Measurements from ENCODE around the gene DUSP9. TPM values are rescaled to one million over a fixed set of nuclear protein-coding genes. Genes with fewer than 3 reads are reported as not detected.
A peak's percentile ranks its signal among the peaks of the same experiment; 100 is the strongest.

Gene DUSP9
- total RNA-seq, 1 experiment from 2014 or later: 14.2 TPM

DNA sequence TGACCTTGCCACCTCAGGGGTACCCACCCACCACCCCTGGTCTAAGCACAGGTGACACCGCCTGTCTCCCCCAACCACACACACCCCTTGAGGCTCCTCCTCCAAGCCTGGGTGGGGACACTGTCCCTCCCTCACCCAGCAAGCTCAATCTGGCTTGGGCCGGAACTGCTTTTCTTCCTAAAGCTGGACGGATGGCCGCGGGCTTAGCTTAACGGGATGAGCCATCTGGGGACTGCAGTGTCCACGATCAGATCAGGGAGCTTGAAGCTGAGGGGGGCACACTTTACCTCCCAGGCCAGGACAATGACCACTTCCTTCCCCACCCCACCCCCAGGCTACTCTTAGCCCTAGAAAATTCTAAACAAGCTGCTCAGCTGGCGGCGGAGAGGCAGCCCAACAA, 39.7 kb downstream of the DUSP9 start:
- BruUV-seq (replicated peaks): no TSS peak
- TF ChIP-seq TCF7L2 (IDR thresholded peaks at IDR 0.05; ENCODE audit: borderline replicate concordance, extremely low read depth, insufficient read depth, insufficient read length) (no peak), CEBPB (IDR thresholded peaks at IDR 0.05; ENCODE audit: low read depth) (no peak), EZH2 (IDR thresholded peaks at IDR 0.05) (no peak), YY1 (IDR thresholded peaks at IDR 0.05; ENCODE audit: extremely low read depth, insufficient replicate concordance, low read depth, low read length) (no peak), POLR2AphosphoS5 (IDR thresholded peaks at IDR 0.05; ENCODE audit: low read depth, low read length) (no peak), ZNF274 (IDR thresholded peaks at IDR 0.05; ENCODE audit: low read depth, low read length) (no peak), FOSL1 (IDR thresholded peaks at IDR 0.05; ENCODE audit: low read depth) (no peak), RAD21 (IDR thresholded peaks at IDR 0.05; ENCODE audit: low read depth) (no peak)
- TF ChIP-seq, protein P1, sequence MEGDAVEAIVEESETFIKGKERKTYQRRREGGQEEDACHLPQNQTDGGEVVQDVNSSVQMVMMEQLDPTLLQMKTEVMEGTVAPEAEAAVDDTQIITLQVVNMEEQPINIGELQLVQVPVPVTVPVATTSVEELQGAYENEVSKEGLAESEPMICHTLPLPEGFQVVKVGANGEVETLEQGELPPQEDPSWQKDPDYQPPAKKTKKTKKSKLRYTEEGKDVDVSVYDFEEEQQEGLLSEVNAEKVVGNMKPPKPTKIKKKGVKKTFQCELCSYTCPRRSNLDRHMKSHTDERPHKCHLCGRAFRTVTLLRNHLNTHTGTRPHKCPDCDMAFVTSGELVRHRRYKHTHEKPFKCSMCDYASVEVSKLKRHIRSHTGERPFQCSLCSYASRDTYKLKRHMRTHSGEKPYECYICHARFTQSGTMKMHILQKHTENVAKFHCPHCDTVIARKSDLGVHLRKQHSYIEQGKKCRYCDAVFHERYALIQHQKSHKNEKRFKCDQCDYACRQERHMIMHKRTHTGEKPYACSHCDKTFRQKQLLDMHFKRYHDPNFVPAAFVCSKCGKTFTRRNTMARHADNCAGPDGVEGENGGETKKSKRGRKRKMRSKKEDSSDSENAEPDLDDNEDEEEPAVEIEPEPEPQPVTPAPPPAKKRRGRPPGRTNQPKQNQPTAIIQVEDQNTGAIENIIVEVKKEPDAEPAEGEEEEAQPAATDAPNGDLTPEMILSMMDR (IDR thresholded peaks at IDR 0.05 in 2 of 3, conservative IDR thresholded peaks at IDR 0.05 in 1 of 3; ENCODE audit: borderline replicate concordance in 1 of 3, insufficient read depth in 1 of 3, low read depth in 2 of 3, low read length in 2 of 3): no peak
- TF ChIP-seq, protein P2, sequence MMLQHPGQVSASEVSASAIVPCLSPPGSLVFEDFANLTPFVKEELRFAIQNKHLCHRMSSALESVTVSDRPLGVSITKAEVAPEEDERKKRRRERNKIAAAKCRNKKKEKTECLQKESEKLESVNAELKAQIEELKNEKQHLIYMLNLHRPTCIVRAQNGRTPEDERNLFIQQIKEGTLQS (IDR thresholded peaks at IDR 0.05): no peak
- CTCF ChIA-PET: interaction anchor here (1.2 to 1.4 kb wide), 3 partner anchors 18 to 22 kb away, joined by 3 to 7 read pairs (median 5); no protein-coding TSS in a partner anchor
- Histone ChIP-seq H3K4me2 (ENCODE audit: low read length) (peak overlapping the region; percentile 65), H3K4me1 (ENCODE audit: control insufficient read depth in 1 of 2, insufficient read depth in 2 of 2, low read length in 2 of 2) (peaks cover 4 to 24% of the 10 kb centered on the region in 2 experiments; a peak in 3 of 4 replicates), H3K4me3 (replicated peaks in 1 of 2; ENCODE audit: low read depth in 1 of 2, low read length in 2 of 2) (peak overlapping the region; percentile 35 to 50; a peak in 3 of 4 replicates), H3K79me2 (ENCODE audit: insufficient read depth, low read length) (peaks cover 22% of the 10 kb centered on the region), H3K27ac (ENCODE audit: low read depth, low read length) (no peak overlapping the region), H3K36me3 (ENCODE audit: control insufficient read depth in 1 of 2, insufficient read depth in 2 of 2, low read length in 2 of 2) (no peaks in the 10 kb centered on the region), H3K9me3 (ENCODE audit: control insufficient read depth in 1 of 2, insufficient read depth in 1 of 2, low read depth in 1 of 2, low read length in 2 of 2) (no peaks in the 10 kb centered on the region), H2AFZ (ENCODE audit: low read depth, low read length, poor library complexity, severe bottlenecking) (no peak overlapping the region), H3K27me3 (ENCODE audit: insufficient read depth, low read length) (no peaks in the 10 kb centered on the region), H3K9me2 (ENCODE audit: insufficient read depth) (no peaks in the 10 kb centered on the region), H3K9ac (ENCODE audit: low read length) (peak overlapping the region; percentile 40), H4K20me1 (ENCODE audit: insufficient read depth) (no peaks in the 10 kb centered on the region)
- POLR2A ChIA-PET: no interaction called here
- intact Hi-C loops (cut with micrococcal nuclease): no loop called here
- RAD21 ChIA-PET (ENCODE audit: low non-redundant PET in 1 of 2, low total read pairs in 2 of 2, uncharacterized antibody in 2 of 2, unreplicated experiment in 2 of 2): interaction anchor here in 1 of 2 experiments (0.7 kb wide), 1 partner anchor 794 kb away, joined by 5 read pairs; no protein-coding TSS in a partner anchor
- ATAC-seq (no peak), DNase-seq (ENCODE audit: low read depth, low spot score) (no peak)

Data from HCT116 (cell line).